ENCODE data around the gene NSFL1C.
A peak's percentile ranks its signal among the peaks of the same experiment; 100 is the strongest.

Gene NSFL1C

DNA sequence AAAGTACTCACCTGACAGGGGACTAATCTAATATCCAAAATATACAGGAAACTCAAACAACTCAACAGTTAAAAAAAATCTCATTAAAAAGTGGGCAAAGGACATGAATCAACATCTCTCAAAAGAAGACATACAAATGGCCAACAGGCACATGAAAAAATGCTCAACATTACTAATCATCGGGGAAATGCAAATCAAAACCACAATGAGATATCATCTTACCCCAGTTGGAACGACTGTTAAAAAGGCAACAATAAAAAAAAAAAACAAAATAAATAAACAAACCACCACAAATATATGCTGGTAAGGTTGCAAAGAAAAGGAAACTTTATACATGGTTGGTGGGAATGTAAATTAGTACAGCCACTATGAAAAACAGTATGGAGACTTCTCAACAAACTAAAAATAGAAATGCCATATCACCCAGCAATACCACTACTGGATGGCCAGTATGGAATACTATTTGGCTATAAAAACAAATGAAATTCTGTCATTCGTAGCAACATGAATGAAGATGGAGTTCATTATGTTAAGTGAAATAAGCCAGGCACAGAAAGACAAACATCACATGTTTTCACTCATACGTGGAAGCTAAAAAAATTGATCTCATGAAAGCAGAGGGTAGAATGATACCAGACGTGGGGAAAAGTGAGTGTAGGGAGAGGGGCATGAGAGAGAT is 17.9 kb upstream of the NSFL1C start:
- DNase-seq (ENCODE audit: low spot score), result no peak

DNA sequence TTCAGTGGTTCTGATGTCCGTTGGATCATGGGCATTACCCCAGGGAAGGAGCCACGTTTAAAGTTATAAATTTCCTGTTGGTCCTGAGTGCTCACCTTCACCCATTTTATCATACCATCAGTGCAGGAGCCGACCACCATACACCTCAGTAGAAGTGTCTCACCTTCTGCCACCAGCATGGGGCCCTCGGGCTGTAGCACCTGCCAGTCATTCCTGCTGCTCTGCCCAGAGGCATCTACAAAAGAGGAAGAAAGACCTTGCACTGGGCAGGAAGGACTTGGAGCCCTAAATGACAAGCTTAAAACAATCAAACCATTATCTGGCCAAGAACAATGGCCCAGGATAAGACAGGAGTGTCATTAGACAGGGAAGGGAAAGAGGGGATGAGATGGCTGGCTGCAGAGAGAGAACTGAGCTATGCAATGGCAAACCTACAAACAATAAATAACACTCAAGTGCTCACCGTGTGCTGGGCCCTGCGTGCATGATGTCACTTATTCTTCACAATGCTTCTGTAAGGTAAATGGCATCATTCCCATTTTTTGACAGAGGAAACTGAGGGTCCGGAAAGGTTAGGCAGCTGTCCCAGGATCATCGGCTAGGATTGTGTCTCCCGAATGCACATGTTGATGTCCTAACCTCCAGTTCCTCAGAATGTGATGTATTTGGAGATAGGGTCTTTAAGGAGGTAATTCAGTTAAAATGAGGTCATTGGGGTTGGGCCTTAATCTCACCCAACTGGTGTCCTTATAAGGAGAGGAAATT is 13.4 kb upstream of the NSFL1C start:
- no peak for DNase-seq (ENCODE audit: low spot score)

DNA sequence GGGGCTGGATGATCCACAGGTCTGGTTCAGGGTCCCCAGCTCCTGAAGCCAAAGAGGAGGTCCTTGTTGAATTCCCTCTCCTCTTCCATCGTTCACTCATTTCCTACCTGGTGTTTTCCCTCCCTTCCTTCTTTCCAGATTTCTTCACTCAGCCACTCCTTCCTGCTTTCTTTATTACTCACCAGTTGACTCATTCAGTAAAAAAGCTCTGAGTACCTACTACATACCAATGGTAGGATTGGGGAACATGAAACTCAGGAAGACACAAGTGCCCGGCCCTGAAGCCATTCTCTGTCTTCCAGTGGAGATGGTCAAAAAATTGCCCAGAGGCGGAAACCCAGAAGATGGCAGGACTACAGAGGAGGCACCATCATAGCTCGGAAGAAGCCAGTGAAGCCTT is 11.9 kb upstream of the NSFL1C start:
- no peak for DNase-seq (ENCODE audit: low spot score)

DNA sequence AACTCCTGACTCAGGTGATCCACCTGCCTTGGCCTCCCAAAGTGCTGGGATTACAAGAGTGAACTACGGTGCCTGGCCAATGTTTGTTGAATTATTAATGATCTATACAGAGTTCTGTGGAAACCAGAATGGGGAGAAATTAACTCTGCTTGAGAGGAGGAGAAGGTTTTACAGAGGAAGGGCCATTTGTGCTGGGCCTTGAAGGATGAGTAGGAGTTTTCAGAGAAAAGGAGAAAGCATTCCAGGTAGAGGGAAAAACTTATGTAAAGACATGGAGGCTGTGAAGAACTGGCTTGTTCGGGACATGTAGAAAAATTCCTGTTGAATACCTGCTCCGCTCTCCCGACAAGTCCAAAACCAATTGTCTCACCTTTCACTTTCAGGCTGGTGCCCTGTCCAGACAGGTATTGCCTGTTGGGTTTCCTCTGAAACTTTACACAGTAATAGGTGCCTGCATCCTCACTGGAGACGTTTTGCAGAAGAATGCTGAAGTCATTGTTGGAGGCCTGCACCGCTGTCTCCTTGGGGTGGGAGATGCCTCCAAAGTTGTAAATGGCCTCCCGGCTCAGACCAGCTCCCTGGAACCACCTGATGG is 11.3 kb upstream of the NSFL1C start:
- no peak for DNase-seq (ENCODE audit: low spot score)

DNA sequence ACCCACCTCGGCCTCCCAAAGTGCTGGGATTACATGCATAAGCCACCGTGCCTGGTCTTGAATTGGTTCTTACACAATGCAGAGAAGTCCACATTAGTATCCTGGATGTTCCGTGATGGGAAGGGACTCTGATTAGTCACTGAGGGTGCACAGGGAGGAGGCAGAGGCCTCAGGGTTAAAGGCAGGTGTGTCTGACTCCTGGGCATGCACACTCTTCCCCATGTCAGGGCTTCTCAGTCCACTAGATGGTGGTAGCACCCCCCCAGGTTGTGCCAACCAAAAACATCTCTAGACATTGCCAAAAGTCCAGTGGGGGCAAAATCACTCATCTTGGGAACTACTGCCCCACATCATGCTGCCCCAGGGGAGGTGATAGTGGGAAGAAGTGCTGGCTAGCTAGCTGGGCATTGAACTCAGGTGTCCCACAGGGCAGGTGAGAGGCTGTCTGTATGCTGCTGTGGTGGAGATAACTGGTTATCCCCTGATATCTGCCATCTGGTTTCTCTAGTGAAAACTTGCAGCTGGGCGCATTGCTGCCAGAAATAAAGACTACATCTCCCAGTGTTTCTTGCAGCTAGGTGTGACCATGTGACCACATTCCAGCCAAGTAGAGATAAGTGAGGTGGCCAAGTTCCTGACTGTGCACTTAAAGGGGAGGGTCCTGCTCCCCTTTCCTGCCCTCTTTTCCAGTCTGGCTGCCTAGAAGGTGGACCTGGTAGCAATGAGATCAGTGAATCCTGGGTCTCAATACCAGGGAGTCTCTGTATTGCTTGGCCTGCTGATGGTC is 8.4 kb upstream of the NSFL1C start:
- no peak for DNase-seq (ENCODE audit: low spot score)

DNA sequence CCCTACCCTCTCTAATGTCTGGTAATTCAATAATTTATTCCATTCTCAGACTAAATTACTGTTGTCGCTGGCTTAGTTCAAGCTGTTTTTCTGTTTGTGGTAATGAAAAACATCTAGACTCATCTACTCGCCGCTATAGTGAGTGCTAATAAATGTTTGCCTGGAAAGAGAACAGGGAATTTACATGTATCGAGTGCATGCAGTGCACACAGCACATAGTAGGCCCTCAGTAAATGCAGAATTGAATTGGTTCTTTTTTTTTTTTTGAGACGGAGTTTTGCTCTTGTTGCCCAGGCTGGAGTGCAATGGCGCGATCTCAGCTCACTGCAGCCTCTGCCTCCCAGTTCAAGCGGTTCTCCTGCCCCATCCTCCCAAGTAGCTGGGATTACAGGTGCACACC is 7.7 kb upstream of the NSFL1C start:
- DNase-seq (ENCODE audit: low spot score), result no peak

DNA sequence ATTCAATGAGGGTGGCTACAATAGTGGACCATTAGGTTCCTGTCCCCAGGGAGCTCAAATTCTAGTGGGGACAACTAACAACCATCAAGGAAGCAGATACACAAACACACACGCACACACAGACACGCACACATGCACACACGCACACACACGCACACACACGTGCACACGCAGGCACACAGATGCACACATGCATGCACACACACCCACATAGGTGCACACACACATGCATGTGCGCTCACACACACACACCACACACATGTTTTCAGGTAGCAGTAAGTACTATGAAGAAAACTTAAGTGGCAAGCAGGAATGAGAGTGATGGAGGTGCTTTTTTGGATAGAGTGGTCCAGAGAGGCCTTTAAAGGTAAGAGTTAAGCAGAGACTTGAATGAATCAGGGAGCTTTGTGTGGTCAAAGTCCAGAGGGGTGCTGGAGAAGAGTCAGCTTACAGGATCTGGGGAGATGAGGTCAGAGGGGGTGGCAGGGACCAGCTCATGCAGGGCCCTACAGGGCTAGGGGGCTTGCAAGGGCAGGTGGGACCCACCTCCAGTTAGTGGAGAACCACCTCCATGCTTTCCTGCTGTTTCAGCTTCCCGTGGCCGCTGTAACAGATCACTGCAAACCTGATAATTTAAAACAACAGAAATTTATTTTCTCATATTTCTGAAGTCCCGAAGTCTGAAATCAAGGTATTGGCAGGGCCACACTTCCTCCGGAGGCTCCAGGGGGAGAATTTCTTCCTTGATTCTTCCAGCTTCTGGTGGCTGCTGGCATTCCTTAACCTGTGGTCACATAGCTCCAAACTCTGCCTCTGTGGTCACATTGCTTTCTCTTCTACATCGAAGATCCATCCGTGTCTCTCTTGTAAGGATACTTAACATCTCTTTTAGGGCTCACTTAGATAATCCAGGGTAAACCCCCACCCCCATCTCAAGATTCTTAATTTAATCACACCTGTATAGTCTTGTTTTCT is 6.9 kb upstream of the NSFL1C start:
- DNase-seq (ENCODE audit: low spot score), result no peak

DNA sequence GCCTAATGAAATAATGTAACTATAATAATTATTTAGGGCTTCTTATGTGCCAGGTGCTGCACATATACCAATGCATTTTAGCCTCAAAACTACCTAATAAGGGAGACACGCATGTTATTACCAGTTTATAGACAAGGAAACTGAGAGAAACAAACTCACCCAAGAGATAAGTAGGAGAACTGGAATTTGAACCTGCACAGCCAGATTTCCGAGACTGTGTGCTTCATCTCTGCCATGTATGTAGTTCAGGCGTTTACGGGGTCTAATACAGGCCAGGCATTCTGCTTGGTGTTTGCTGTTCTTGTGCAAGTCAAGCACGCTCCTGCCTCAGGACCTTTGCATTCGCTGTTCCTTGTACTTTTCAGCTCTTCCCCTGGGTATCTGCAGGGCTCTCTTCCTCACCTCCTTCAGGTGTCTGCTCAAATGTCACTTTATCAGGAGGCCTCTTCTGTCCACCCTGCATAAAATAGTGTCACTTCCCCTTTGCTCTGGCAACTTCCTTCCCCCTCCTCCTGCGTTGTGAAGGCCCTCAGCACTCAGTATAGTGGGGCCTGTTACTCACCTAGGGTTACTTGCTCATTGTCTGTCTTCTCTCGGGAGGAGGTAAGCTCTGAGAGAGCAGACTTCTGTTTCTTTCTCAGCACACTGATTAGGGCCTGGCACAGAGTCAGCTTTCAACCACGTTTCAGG is 6.1 kb upstream of the NSFL1C start:
- DNase-seq (ENCODE audit: low spot score), result no peak

DNA sequence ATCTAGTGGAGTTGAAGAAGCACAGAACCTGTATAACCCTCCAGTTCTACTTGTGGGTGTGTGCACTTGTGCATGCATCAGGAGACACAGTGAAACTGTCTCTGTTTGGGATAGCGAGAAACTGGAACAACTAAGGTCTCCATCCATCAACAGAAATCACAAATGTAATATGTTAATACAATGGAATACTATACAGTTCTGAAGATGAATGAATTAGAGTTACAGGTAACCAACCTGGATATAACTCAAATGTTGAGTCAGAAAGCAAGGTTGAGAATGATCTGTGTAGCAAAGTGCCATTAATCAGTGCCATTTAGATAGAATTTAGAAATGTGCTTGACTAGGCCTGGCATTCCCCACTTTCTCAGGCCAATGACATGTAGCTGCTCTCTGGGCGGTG is 4.6 kb upstream of the NSFL1C start:
- DNase-seq (ENCODE audit: low spot score), result no peak

DNA sequence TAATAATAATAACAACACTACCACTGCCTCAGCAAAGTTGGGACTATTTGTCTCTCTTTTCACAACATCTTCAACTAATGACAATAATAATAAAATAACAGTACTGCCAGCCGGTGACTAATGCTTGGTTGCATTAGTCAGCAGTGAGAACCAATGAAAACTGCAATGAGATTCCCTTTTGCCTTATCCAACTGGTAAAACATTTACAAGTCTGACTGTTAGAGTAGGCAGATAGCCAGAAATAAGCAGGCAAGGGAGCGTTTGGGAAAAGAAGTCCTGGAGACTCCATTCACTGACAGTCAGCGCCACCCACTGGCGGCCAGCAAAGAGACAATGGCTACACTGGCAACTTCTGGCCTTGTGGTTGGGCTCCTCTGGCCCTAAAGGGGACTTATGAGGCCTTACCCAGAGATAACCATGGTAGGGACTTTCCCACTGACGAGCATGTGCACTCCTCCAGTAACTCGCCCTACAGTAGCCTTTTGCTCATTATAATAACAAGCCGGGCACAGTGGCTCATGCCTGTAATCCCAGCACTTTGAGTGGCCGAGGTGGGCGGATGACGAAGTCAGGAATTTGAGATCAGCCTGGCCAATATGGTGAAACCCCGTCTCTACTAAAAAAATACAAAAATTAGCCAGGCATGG is 3.4 kb upstream of the NSFL1C start:
- DNase-seq (ENCODE audit: low spot score), result peak; percentile 52

DNA sequence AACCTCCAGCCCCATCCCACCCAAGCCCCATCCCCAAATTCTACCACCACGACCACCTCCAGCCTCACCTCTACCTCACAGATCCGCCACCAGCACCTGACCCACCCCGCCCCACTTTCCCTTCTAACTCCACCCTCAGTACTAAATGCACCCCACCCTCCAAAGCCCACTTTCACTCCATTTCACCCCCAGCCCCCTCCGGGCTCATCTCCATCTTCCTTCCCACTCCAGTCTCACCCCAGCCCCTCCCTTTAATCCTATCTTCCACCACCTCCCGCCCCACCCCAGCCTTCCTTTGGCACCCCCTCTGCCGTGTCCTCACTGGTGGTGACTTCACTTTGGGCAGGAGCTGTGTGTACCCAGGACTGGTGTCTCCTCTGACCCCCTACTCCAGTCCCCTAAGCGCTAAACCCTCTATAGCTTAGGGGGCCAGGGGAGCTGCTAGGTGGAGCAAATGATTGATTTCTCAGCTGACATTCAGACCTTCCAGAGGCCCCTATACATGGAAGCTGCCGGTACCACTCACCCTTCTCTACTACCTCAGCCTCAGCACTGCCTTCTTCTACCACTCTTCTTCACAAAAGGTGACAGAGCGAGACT is 2.8 kb upstream of the NSFL1C start:
- DNase-seq (ENCODE audit: low spot score), result no peak

DNA sequence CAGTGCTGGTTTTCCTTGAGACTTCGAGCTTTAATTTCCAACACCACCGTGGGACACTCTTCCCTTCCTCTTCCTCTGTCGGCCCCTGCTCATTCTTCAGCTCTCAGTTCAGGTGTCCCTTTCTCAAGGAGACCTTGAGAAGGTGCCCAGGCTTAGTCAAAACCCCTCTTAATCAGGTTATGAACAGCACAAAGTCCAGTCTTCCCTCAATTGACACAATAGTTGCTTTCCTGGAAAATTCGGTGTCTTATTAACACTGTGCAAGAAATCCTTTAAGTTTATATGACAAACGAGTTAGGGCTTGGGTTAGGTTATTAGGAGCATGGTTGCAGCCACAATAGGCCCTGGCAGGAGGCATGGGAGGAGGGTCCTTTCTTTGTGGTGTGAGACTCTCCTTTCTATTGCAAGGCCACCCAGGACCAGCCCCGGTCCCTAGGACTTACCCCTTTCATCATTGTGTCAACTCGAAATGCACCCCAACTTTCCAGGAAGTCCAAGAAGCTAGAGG is 1.5 kb upstream of the NSFL1C start:
- no peak for DNase-seq (ENCODE audit: low spot score)

DNA sequence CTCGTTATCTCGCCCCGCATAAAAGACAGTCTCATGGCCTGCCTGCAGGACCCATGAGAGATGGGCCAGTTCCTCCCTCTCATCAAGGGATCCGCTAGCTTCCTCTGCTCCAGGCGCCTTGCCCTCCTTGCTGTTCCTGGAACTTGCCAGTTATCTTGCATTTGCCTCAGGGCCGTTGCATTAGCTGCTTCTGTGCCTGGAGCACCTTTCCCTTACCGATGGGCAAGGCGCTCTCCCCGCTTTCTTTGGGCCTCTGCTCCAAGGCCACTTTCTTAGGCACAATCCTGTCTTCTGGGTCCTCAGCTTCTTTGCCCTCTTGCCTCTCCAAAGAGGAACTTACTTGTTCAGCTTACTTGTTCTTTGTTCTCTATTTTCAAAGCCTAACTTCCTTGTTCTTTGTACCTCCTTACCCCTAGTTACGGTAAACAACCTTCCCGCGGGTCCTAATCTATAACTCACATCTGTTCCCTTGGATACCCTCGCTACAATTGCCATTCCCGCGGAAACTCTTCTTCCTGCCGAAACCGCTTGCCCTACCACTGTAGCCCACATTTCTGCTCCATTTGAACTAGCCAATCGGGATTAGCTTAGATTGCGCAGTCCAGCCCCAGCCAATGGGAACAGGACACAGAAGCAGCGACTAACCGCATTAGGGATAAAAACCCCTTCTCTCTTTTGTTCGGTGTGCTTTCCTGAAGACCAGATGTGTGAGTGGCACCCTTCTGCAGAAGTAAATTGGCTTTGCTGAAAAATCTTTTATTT is 887 bp upstream of the NSFL1C start:
- peak; percentile 23 for DNase-seq (ENCODE audit: low spot score)

DNA sequence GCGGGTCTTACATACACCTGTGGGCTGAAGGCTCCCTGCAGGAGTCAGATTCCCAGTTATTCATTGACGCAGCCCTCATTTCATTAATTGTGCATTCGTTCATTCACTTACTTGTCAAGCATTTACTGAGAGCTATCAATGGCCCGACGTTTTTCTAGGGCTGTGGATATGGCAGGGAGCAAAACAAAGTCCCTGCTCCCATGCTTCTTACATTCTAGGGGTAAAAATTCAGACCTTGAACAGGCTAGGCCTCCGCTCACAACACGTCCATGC is 369 bp upstream of the NSFL1C start:
- no peak for DNase-seq (ENCODE audit: low spot score)

DNA sequence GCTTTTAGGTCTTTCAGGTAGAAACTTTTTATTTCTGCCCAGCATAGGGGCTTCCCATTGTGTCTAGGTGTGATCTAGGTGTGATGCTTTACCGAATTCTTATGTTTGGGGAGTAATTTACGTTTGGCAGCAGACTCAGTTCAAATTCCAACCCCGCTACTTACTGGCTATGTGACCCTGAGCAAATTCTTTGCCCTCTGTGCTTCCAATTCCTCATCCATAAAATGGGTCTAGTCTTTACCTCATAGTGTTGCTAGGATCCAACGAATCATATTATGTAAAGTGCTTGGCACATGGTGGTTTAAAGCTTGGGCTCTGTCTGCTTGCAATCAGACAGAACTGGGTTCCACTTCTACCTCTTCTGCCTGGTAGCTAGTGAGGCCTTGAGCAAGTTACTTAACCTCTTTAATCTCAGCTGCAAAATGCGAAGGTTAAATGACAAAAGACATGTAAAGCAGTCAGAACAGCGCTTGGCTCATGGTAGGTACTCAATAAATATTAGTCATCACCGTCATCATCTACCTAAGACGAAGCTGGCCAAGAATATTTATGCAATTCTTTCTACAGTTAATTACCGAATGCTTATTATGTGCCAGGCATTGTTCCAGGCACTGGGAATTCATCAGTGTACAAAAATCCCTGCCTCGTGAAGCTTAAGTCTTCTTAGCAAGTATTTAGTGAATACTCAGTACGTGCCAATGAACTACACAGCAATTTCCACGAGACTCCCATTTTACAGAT is 1.0 kb downstream of the NSFL1C start:
- DNase-seq (ENCODE audit: low spot score), result no peak

DNA sequence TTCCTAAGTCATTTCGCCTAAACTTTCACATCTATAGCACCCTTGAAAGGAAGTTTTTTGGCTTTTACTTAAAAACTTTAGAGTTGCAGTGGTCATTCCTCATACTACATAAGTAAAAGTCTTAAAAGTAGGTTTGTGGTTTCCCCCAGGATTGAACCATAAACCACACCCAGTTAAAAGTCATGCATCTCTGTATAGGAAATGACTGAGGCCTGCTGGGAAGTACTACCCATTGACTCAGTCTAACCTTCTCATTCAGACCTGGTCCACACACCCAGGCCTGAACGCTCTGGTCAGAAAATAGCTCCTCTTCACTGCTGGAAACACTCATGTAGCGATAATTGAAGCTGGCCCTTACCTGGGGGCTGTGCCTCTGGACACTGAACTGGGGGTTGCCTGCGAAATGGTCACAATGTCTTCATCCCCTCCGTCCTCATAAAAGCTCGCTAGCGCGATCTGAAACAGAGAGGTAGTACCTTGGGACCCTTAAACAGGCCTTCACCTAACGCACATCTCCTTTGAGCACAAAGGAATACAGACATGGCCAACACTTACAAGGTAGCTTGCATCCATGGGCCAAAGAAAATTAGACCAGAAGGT is 2.6 kb downstream of the NSFL1C start:
- DNase-seq (ENCODE audit: low spot score), result no peak

DNA sequence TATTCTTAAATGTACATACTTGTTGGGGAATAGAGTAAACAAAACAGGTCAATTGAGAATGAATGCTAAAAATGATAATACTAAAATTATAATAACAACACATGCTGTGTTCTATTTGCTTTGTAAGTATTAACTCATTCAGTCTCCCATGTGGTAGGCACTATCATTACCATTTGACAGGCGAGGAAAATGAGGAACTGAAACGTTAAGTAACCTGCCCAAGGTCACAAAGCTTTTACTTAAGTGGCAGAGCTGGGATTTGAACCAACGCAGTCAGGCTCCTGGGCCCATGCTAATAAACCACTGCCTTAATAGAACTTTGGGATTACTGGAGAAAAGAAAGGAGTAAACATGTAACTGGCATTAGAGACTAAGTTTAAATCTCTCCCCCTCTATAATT is 3.8 kb downstream of the NSFL1C start:
- no peak for DNase-seq (ENCODE audit: low spot score)

DNA sequence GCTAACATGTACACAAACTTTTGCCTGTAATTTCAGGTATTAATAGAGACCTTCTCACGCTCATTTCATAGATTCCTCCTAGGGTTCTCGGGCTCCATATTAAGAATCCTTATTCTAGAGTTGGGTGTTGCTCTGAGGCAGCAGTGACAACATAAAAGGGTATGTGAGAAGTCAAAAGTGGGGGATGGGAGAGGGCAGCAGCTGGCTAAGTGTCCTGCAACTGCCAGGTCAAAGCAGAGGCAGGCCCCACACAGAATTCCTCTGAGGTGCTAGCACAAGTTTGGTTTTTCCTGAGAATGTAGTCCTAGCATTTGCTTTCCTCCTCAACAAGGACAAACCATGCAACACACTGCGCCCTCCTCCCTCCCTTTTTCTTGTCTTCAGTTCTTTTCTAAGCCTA is 4.6 kb downstream of the NSFL1C start:
- no peak for DNase-seq (ENCODE audit: low spot score)
